H54 (cell line): Measurements from ENCODE around the gene TSHZ3.
A peak's percentile ranks its signal among the peaks of the same experiment; 100 is the strongest.

Experiments used
- DNase-seq: peaks from one replicate; pipeline ENCODE4 v3.0.0; 2011; ENCODE audit warnings: low spot score, mixed read lengths; ENCODE audit not compliant: insufficient read length
- FAIRE-seq: peaks from 3 replicates; lab custom pipeline; 2011; peaks lifted over from hg19 to GRCh38; lab: Jason Lieb, UNC
- POLR2A ChIP-seq: IDR thresholded peaks from 2 replicates; pipeline ENCODE4 v1.6.1; 2011; ENCODE audit warnings: low read depth, mild to moderate bottlenecking, low read length

TSHZ3 gene

DNA sequence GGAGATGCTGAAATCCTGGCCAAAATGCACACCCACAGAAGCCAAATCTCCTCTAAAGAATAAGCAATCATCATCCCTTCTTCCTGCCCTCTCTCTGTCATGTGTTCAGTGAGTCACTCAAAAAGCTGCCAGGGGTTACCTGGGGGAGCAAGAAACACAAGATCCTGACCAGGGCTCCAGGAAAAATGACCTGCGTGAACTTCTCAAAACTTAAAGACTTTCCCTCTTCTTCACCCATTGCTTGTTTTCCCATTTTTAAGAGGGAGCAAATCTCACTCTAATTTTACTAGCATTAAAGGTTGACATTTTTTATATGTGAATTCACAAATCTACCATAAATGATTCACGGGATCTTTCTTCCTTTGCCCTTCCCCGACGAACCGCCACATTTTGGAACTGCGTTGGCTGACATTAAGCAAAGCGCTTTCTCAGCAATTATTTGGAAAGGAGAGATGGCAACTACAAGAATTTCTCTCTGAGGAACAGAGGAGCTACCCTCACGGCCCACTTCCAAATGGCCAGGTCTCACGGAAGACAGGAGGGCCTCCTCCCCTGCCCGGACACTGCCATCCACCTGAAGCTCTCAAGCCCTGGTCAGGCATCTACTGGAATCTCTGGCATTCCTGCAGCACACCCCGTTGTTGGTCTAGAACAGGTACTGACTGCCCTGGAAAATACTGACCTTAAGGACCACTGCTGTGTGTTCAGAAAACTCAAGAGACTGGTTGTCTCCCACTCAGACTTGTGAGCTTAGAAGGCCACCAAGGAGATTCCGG, 14.2 kb downstream of the TSHZ3 start:
- FAIRE-seq: peak; percentile 11
- DNase-seq: peak; percentile 46
- TF ChIP-seq POLR2A: no peak

DNA sequence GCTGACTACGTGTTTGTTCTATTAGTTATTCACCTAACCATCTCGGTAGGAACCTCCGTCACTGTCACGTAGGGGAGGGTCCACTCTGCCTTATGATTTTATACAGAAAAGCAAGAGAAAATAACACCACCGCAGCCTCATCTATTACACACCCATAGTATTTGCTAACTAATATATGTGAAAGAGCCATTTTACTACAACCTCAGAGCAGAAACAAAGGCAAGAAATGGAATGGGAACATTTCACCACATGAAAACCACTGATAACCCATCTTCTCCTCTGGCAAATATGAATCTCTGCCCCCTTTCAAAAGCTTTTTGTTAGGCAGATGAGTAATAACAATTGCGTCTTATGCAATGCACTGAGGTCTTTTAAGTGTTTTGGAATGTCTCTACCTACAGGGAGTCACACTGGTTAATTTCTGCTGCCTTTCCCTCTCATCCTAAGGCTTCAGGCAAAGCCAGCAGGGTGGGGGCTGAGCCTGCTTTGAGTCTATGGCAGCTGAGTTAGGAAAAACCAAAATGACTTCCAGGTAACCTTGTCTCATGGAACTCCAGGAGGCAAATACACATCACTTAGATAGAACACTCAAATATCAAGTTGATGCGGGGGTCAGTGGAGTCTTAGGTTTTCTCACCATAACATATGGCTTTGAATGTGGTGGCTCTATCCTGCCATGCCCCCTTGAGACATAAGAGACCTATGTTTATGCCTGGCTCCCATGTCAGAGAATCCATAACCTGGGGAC, 15.0 kb downstream of the TSHZ3 start:
- no peak for TF ChIP-seq POLR2A
- DNase-seq (no peak), FAIRE-seq (no peak)

DNA sequence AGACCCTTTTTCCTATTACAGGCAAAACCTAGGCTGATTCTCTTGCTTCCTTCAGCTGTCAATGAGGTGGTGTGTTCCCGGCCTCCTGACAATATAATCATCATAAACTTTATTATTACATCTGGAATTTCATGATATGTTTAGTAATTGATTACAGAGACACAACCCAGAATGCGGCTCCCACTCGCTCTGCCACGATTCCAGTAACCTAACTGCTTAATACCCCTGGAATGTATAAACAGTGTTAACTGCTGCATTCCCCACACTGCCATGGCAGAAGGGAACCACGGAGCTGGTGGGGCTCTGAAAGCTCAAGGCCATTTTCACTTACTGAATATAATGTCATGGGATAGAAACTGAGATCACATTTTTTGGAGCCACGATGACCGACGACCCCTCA, 17.1 kb downstream of the TSHZ3 start:
- DNase-seq: no peak
- no peak for TF ChIP-seq POLR2A

DNA sequence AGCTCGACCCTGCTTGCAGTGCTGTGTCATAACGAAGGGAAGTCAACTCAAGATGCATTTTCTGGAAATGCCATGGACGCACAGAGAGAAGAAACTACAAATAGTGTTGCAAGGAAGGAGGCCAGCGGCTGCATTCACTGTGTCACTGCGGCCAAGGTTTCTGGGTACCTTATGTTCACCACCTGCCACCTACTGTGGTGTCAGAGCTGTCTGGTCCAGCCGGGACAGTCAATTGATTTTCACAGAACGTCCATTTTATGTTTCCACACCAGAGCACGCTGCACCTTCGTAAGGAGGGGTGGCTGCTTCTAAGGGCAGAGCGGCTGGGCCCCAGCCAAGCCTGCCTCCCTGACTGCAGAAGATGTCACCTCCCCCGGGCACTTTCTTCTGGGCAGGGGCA, 17.7 kb downstream of the TSHZ3 start:
- no peak for TF ChIP-seq POLR2A
- FAIRE-seq: no peak
- DNase-seq: no peak

More for the DNA sequence above, 17.1 kb downstream of the TSHZ3 start:
- no peak for FAIRE-seq

DNA sequence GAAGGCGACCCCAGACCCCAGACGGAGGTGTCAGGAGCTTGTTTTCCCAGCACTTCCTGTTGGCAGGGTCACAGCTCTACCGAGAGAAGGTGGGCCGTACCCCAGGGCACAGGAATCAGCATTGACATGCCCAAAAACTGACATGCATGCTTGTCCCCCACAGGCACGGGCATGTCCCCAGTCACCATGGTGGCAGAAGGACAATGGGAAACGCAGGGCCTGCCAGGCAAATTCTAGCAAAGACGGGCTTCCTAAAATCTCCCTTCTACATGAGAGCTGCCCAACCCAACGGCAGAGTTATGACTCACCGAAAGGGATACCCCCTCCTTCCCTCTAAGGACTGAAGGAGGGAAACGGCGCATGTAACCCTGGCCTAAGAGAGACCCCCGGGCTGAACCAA, 18.5 kb downstream of the TSHZ3 start:
- no peak for TF ChIP-seq POLR2A
- FAIRE-seq (no peak), DNase-seq (no peak)

DNA sequence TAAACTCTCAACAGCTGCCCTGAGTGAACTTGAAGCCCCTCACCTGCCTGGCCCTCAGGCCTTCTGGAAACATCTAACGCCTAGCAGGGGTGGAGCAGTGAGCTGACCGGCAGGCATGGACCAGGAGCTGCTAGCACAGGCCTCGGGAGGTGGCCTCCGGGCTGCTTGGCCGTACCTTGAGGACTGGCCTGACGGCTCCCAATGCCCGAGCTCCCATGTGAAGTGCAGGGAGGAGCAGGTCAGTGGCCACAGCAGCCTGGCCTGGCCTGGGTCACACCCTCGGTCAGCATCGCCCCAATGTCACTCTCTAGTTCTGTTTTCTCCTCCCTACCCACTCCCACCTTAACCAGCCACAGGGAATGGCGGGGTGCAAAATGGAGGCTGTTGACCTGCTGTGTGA, 19.0 kb downstream of the TSHZ3 start:
- no peak for TF ChIP-seq POLR2A
- no peak for FAIRE-seq
- DNase-seq: no peak

DNA sequence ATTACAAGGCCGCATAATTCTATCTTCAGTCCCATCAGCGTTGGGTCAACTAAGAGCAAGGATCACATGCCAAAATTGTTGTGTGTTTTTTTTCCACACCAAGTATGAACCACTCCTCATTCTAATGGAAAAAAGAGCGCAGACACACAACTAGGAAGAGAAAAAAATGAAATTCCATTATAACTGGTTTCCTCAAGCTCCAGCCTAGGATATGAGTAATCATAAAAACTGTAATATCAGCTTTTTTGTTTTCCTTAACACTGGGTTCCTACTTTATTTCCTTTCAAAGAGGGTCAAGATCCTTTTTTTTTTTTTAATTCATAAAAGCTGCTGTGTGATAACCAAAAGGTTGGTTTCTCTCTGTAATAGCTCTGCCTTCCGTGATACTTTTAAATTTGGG, 19.4 kb downstream of the TSHZ3 start:
- no peak for DNase-seq
- no peak for TF ChIP-seq POLR2A
- FAIRE-seq: no peak

DNA sequence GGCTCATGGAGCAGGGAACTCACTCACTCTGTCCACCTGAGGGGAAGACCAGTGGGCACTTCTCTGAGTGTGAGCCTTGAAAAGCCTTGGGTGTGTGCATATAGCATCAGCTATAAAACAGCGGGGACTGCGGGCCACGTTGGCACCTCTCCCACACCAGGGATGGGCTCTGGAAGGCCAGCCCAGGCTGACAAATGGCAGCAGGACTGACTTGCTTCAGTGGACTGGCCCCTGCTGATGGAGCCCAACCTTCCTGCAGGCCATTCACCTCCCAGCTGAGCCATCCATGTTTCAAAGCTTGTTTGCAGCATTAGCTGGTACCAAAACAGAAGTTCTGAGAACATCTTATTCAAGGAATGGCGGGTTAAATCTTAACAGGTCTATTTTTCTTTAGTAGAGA, 21.0 kb downstream of the TSHZ3 start:
- DNase-seq: no peak
- no peak for FAIRE-seq
- TF ChIP-seq POLR2A: no peak

DNA sequence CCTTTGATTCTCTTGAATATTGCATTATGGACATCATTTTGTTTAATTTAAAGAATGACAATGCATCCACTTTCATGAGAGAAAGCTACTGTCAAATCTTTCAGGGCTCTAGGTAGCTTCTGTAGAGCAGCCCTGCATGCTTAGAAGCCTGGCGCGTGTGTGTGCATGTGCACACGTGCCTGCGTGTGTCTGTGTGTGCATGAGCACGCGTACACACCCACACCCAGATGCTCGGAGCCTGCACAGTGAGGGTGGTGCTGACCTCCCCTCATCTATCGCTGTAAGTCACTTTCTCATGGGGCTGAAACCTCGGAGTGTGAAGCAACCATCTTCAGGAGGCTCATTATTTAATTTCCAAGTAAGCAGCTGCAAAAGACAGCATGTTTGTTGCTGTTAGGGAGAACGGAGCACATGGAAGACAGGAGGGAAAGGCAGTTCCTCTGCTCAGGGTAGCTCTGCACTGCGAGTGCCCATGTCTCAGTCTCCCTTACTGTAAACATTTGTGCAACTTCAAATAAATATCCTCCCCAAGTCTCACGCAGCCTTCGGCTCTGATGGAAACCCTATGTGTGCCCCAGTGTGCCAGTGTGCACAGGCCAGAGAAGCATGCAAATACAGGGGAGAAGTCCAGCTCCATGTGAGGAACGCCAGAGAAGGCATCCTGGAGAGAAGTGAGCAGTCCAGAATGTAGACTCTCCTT, 22.8 kb downstream of the TSHZ3 start:
- FAIRE-seq (no peak), DNase-seq (no peak)

DNA sequence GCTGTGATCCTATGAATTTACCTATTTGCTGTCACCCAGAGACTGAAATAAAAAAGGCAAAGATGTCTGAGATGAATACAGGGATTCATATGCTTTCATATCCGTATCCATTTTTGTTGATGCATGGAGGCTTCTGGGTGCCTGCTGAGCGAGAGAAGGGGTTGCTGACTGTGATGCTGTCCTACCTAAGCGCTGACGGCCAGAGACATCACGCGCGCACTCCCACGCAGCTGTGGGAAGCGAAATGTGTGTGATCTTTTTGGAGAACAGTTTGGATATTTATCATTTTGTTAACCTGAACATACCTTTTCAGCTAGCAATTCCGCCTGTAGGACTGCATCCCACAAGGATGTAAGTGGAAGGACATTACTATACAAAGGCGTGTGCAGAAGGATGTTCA, 23.9 kb downstream of the TSHZ3 start:
- FAIRE-seq (no peak), DNase-seq (no peak)
- no peak for TF ChIP-seq POLR2A

More for the DNA sequence above, 22.8 kb downstream of the TSHZ3 start:
- no peak for TF ChIP-seq POLR2A

DNA sequence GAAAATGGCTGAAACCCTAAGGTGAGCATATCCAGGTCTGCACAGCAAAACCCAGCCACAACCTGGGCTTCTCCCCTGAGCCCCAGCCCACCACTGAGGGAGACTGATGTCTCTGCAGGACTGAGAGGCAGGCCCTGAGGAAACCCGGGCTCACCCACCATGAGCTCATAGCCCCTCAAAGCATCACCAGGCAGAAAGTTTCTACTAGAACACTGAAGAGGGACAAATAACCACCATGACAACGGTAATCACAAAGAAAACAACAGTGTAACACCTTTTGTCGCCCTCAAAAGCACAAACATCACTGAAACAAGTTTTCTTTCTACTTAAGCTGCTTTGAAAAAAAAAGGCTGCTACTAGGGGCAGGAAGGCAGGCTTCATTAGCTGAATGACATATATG, 29.8 kb downstream of the TSHZ3 start:
- no peak for FAIRE-seq
- TF ChIP-seq POLR2A: no peak
- DNase-seq: no peak

DNA sequence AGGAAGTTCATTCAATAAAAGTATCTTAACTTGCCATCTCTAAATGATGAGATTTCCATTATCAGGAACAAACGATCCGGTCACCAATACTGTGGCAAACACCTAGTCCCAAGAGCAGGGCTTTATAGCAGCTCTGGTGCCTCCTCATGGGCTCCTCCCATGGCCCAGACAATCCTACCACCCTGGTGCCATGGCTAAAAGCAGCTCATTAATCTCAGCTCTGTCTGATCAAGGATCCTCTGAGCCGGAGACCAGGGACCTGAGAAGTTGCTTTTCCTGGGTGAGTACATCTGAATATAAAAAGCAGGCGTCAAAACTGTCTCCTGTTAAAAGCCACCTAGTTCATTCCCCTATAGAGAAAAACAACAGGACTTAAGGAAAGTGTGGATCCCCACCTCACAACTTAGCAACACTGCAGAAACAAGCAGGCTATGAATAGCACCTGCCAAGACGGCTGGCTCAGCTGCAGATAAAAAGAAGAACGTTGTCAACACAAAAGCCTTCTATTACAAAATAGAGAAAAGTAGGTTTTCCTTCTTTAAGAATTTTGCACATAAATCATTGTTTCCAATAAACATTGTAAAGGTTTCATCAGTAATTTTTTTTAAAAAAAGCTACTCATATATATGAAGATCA, 30.3 kb downstream of the TSHZ3 start:
- TF ChIP-seq POLR2A: no peak
- DNase-seq (no peak), FAIRE-seq (no peak)

DNA sequence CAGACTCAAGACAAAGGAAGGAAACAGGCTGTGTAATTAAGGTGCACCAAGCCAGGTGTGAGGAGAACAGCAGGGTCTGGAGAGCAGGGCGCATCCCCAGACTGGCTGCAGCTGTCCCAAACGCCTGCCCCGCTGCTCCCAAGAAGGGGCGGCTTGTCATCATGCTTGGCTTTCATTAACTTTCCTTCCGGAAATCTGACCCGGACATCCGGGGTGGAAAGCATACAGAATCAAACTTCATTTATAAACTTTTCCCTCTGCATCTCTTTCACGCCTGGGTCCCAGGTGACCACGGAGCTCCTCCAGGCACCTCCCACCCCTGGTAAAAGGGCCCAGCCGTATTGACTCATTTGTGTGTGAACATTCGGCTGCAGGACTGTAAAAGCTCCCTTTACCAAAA, 31.7 kb downstream of the TSHZ3 start:
- no peak for DNase-seq
- no peak for FAIRE-seq
- no peak for TF ChIP-seq POLR2A

DNA sequence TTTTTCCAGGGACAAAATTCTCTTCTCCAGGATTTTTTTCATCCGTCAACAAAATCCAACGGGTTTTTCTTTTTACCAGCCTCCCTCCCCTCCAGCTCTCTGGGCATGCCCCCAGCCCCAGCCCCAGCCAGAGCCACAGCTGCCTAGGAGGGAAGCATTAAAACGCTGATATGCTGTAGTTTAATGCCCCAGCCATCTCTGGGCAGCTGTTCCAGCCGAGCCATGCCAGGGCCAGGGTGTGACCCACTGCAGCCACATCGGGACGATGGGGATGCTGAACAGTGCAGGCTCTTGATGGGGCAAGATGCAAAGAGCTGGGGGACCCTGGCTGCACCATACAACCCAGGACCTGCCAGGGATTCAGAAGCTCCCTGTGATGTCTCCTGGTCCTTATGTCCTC, 32.1 kb downstream of the TSHZ3 start:
- DNase-seq: no peak
- no peak for TF ChIP-seq POLR2A
- no peak for FAIRE-seq
